Neural crest cell (in vitro differentiated cells): ENCODE measurements around the gene GPR152. TPM values are rescaled to one million over a fixed set of nuclear protein-coding genes. Genes with fewer than 3 reads are reported as not detected.
A peak's percentile ranks its signal among the peaks of the same experiment; 100 is the strongest.

Experiments used
- DNase-seq: peaks from one replicate; pipeline ENCODE4 v3.0.0; 2021; ENCODE audit warnings: low read depth, mixed read lengths, low spot score
- H3K27ac Mint-ChIP-seq: one replicate; pipeline ENCODE4 v1.8.0; 2021; ENCODE audit warnings: mild to moderate bottlenecking, mixed read lengths; ENCODE audit not compliant: unreplicated experiment
- H3K27me3 Mint-ChIP-seq: 2 replicates; pipeline ENCODE4 v1.8.0; 2021; ENCODE audit warnings: low read depth, mild to moderate bottlenecking, mixed read lengths
- H3K36me3 Mint-ChIP-seq: 2 replicates; pipeline ENCODE4 v1.8.0; 2021; ENCODE audit warnings: low read depth, mild to moderate bottlenecking, mixed read lengths
- H3K4me1 Mint-ChIP-seq: 2 replicates; pipeline ENCODE4 v1.8.0; 2021; ENCODE audit warnings: mixed read lengths
- H3K4me3 Mint-ChIP-seq: one replicate; pipeline ENCODE4 v1.8.0; 2021; ENCODE audit warnings: mild to moderate bottlenecking, mixed read lengths
- H3K9me3 Mint-ChIP-seq: 2 replicates; pipeline ENCODE4 v1.8.0; 2021; ENCODE audit warnings: mixed read lengths
- CTCF ChIP-seq: fragments of 200-600 bp; sonication (generic); conservative IDR thresholded peaks from 2 replicates; pipeline ENCODE4 v1.5.0; 2021; ENCODE audit warnings: antibody characterized with exemption, mild to moderate bottlenecking
- total RNA-seq: library from RNA; stranded (reverse); gene quantifications from 2 replicates; pipeline ENCODE4 v1.2.1, GENCODE V29; 2021

The GPR152 gene
- total RNA-seq, 1 donor from 2014 or later: not detected

- TF ChIP-seq CTCF: no peak
- no peak overlapping the region for H3K27ac Mint-ChIP-seq
- H3K4me3 Mint-ChIP-seq: peak overlapping the region; percentile 68
- H3K27me3 Mint-ChIP-seq: no peaks in the 10 kb centered on the region
- no peak for DNase-seq
- H3K4me1 Mint-ChIP-seq: peaks cover 4% of the 10 kb centered on the region
- H3K36me3 Mint-ChIP-seq: peaks cover 3% of the 10 kb centered on the region
- H3K9me3 Mint-ChIP-seq: no peaks in the 10 kb centered on the region
Measured at GRCh38 chr11:67441098-67441563, 11.4 kb downstream of the GPR152 start.

- peak overlapping the region; percentile 68 for H3K4me3 Mint-ChIP-seq
- H3K27ac Mint-ChIP-seq: no peak overlapping the region
- DNase-seq: no peak
- H3K27me3 Mint-ChIP-seq: no peaks in the 10 kb centered on the region
- no peaks in the 10 kb centered on the region for H3K9me3 Mint-ChIP-seq
- no peak for TF ChIP-seq CTCF
- peaks cover 4% of the 10 kb centered on the region for H3K4me1 Mint-ChIP-seq
- peaks cover 3% of the 10 kb centered on the region for H3K36me3 Mint-ChIP-seq
Measured at GRCh38 chr11:67440229-67441097, 12.1 kb downstream of the GPR152 start.

DNA sequence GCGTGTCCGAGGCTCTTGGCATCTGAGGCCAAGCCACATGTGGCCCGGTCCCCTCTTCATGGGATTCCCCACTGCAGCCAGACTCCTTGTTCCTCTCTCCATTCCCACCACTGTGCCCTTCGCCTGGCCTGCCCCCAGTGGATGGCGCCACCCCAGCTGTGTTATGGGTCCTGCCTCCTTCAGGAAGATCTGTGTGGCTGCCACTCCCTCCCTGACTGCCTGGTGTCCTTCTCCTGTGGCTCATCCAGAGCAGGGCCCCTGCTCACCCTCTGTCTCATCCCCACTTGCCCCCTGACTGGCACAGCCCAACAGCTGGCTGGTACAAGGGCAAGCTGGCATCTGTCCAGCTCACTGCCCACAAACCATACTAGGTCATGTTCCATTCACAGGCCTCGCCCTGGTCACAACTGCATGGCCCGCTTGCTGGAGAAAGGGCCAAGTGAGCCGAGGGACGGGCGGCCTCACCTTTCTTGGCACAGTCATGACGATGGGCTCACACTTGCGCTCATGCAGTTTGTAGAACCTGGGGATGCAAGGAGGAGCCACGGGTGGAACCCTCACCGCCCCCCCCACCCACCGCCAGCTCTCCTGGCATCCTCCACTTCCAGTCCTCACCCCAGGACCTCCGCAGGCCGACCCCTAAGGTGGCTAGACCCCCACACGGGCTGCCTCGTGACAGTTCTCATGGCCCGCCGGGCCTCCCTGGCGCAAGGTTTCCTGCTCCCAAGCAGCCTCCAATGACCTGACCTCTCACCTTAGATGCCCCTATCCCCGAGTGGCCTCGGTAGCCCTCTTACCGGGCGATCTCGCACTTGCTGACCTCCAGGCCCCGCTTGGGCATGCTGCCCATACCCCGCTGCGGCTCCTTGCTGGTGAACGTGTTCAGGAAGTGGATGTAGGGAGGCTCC is 13.0 kb downstream of the GPR152 start:
- H3K9me3 Mint-ChIP-seq: no peaks in the 10 kb centered on the region
- DNase-seq: no peak
- H3K4me3 Mint-ChIP-seq: peak overlapping the region; percentile 62

GRCh38 chr11:67438158-67438902 is 14.2 kb downstream of the GPR152 start:
- H3K9me3 Mint-ChIP-seq: no peaks in the 10 kb centered on the region
- no peak overlapping the region for H3K27ac Mint-ChIP-seq
- no peak overlapping the region for H3K4me3 Mint-ChIP-seq
- peaks cover 4% of the 10 kb centered on the region for H3K4me1 Mint-ChIP-seq
- H3K36me3 Mint-ChIP-seq: peaks cover 3% of the 10 kb centered on the region
- H3K27me3 Mint-ChIP-seq: no peaks in the 10 kb centered on the region
- no peak for TF ChIP-seq CTCF
- no peak for DNase-seq

More for the DNA sequence above, 13.0 kb downstream of the GPR152 start:
- Mint-ChIP-seq H3K27me3 (no peaks in the 10 kb centered on the region), H3K27ac (peak overlapping the region; percentile 75), H3K4me1 (peaks cover 4% of the 10 kb centered on the region), H3K36me3 (peaks cover 3% of the 10 kb centered on the region)
- TF ChIP-seq CTCF: no peak

GRCh38 chr11:67437809-67438157 is 14.7 kb downstream of the GPR152 start:
- no peaks in the 10 kb centered on the region for H3K27me3 Mint-ChIP-seq
- no peak for DNase-seq
- TF ChIP-seq CTCF: no peak
- peak overlapping the region; percentile 41 for H3K4me3 Mint-ChIP-seq
- H3K4me1 Mint-ChIP-seq: peaks cover 3% of the 10 kb centered on the region
- no peak overlapping the region for H3K27ac Mint-ChIP-seq
- H3K9me3 Mint-ChIP-seq: no peaks in the 10 kb centered on the region
- peaks cover 3% of the 10 kb centered on the region for H3K36me3 Mint-ChIP-seq
